H1 (cell line): ENCODE data around the gene DAP. TPM values are rescaled to one million over a fixed set of nuclear protein-coding genes. Genes with fewer than 3 reads are reported as not detected.
"Not testable (repeated sequence)": the region's sequence is repeated elsewhere in the genome, so short reads cannot be mapped to it uniquely, and the experiment has no call there.

ENCODE experiments used
- CTCF ChIA-PET: fragments of 300-600 bp; sonication (Branson Sonifier 250); formaldehyde crosslinking; loops from one replicate; lab custom pipeline; 2021; ENCODE audit not compliant: partially characterized antibody; lab: Charles Lee
- POLR2A ChIA-PET: fragments of 300-600 bp; sonication (Branson Sonifier 250); formaldehyde crosslinking; loops from one replicate; lab custom pipeline; 2021; ENCODE audit warnings: inconsistent platforms; ENCODE audit not compliant: partially characterized antibody; lab: Charles Lee
- DNase-seq, 2 experiments: peaks; one replicate each; pipeline versions ENCODE4 v3.0.0 to v3.0.0-alpha.2; 2010 to 2022; ENCODE audit warnings: low spot score in 2 of 2, low read depth in 1 of 2, mixed read lengths in 1 of 2
- FAIRE-seq: peaks from 2 replicates; lab custom pipeline; 2011; peaks lifted over from hg19 to GRCh38; lab: Jason Lieb, UNC
- H2AFZ ChIP-seq: 2 replicates; pipeline ENCODE4 v1.8.1; 2012; ENCODE audit warnings: low read length, inconsistent platforms
- H2AK5ac ChIP-seq: 2 replicates; pipeline ENCODE4 v1.6.1; 2013; ENCODE audit warnings: low read depth, low read length
- H2BK120ac ChIP-seq: replicated peaks from 2 replicates; pipeline ENCODE3; 2013; ENCODE audit warnings: low read depth, low read length, inconsistent platforms
- H2BK12ac ChIP-seq: 2 replicates; pipeline ENCODE4 v1.6.1; 2013; ENCODE audit warnings: low read depth, low read length
- H2BK15ac ChIP-seq: 2 replicates; pipeline ENCODE4 v1.6.1; 2013; ENCODE audit warnings: low read length
- H2BK20ac ChIP-seq: 2 replicates; pipeline ENCODE4 v1.6.1; 2013; ENCODE audit warnings: low read length
- H2BK5ac ChIP-seq: 2 replicates; pipeline ENCODE4 v1.6.1; 2013; ENCODE audit warnings: low read depth, low read length
- H3K14ac ChIP-seq: 2 replicates; pipeline ENCODE4 v1.6.1; 2013; ENCODE audit warnings: inconsistent platforms; ENCODE audit not compliant: insufficient read length
- H3K18ac ChIP-seq: 2 replicates; pipeline ENCODE4 v1.6.1; 2013; ENCODE audit warnings: low read length; ENCODE audit errors: extremely low read depth
- H3K23ac ChIP-seq: 2 replicates; pipeline ENCODE4 v1.6.1; 2013; ENCODE audit warnings: inconsistent platforms; ENCODE audit not compliant: insufficient read length
- H3K23me2 ChIP-seq: 2 replicates; pipeline ENCODE4 v1.6.1; 2013; ENCODE audit warnings: low read depth, low read length
- H3K27ac ChIP-seq: 2 replicates; pipeline ENCODE4 v1.6.1; 2011; ENCODE audit warnings: low read depth, low read length, inconsistent platforms
- H3K27me3 ChIP-seq, 4 experiments: replicated peaks in 1 of 4; 1 replicate in 1 of 4; 2 replicates in 3 of 4; pipeline versions ENCODE4 v1.6.1 to v1.8.1; 2011 to 2013; ENCODE audit warnings: low read length in 3 of 4, mild to moderate bottlenecking in 3 of 4, inconsistent platforms in 2 of 4, mixed read lengths in 2 of 4, moderate library complexity in 1 of 4; ENCODE audit not compliant: control insufficient read depth in 3 of 4, insufficient read depth in 3 of 4; ENCODE audit errors: extremely low read depth in 1 of 4
- H3K36me3 ChIP-seq, 4 experiments: 2 replicates each; pipeline versions ENCODE4 v1.6.1 to v1.8.1; 2011 to 2013; ENCODE audit warnings: mild to moderate bottlenecking in 4 of 4, low read length in 3 of 4, moderate library complexity in 2 of 4, control low read depth in 1 of 4, inconsistent platforms in 1 of 4; ENCODE audit not compliant: insufficient read depth in 4 of 4, control insufficient read depth in 2 of 4
- H3K4ac ChIP-seq: replicated peaks from 2 replicates; pipeline ENCODE3; 2013; ENCODE audit warnings: low read length, low read depth, mixed read lengths, inconsistent platforms; ENCODE audit not compliant: insufficient read length
- H3K4me1 ChIP-seq, 4 experiments: replicated peaks in 1 of 4; 1 replicate in 1 of 4; 2 replicates in 3 of 4; pipeline versions ENCODE4 v1.6.1 to v1.8.1; 2011 to 2013; ENCODE audit warnings: low read length in 3 of 4, inconsistent platforms in 2 of 4, mixed read lengths in 1 of 4; ENCODE audit not compliant: insufficient read depth in 4 of 4, control insufficient read depth in 3 of 4
- H3K4me2 ChIP-seq, 2 experiments: 2 replicates each; pipeline versions ENCODE4 v1.6.1 to v1.8.1; 2011 to 2013; ENCODE audit warnings: low read depth in 2 of 2, low read length in 2 of 2, control low read depth in 1 of 2, inconsistent platforms in 1 of 2, mild to moderate bottlenecking in 1 of 2; ENCODE audit not compliant: insufficient read depth in 1 of 2
- H3K4me3 ChIP-seq, 4 experiments: fragments of 200-600, 300-600 bp in 1 of 4; sonication (generic), shearing (Covaris generic), sonication (Bioruptor Twin) in 1 of 4; 2 replicates each; pipeline versions ENCODE4 v1.5.1 to v1.8.1; 2011 to 2016; ENCODE audit warnings: low read length in 4 of 4, low read depth in 3 of 4, control low read depth in 2 of 4, inconsistent platforms in 2 of 4, mild to moderate bottlenecking in 2 of 4, mixed read lengths in 1 of 4, moderate library complexity in 1 of 4; ENCODE audit not compliant: insufficient read depth in 2 of 4; ENCODE audit errors: extremely low read depth in 1 of 4
- H3K56ac ChIP-seq: replicated peaks from 2 replicates; pipeline ENCODE3; 2013; ENCODE audit warnings: low read depth, mild to moderate bottlenecking, mixed read lengths, low read length, inconsistent platforms; ENCODE audit not compliant: insufficient read length
- H3K79me1 ChIP-seq: 2 replicates; pipeline ENCODE4 v1.6.1; 2013; ENCODE audit warnings: low read depth, low read length, control low read depth
- H3K79me2 ChIP-seq, 2 experiments: 2 replicates each; pipeline versions ENCODE4 v1.6.1 to v1.8.1; 2012 to 2013; ENCODE audit warnings: low read length in 2 of 2, mild to moderate bottlenecking in 2 of 2, inconsistent platforms in 1 of 2; ENCODE audit not compliant: insufficient read depth in 2 of 2, control insufficient read depth in 1 of 2
- H3K9ac ChIP-seq, 4 experiments: replicated peaks in 1 of 4; 1 replicate in 1 of 4; 2 replicates in 3 of 4; pipeline versions ENCODE4 v1.6.1 to v1.8.1; 2011 to 2013; ENCODE audit warnings: low read depth in 3 of 4, low read length in 3 of 4, control low read depth in 2 of 4, mild to moderate bottlenecking in 2 of 4, moderate library complexity in 2 of 4, inconsistent platforms in 1 of 4; ENCODE audit errors: extremely low read depth in 1 of 4
- H3K9me3 ChIP-seq, 2 experiments: 2 replicates each; pipeline versions ENCODE4 v1.6.1 to v1.8.1; 2012 to 2013; ENCODE audit warnings: mild to moderate bottlenecking in 2 of 2, moderate library complexity in 2 of 2, control low read depth in 1 of 2, inconsistent platforms in 1 of 2, low read depth in 1 of 2, low read length in 1 of 2, mixed read lengths in 1 of 2; ENCODE audit not compliant: insufficient read depth in 2 of 2
- H4K20me1 ChIP-seq, 2 experiments: replicated peaks in 1 of 2; 2 replicates each; pipeline versions ENCODE3 to v1.8.1; 2011 to 2013; ENCODE audit warnings: inconsistent platforms in 2 of 2, low read length in 2 of 2, mild to moderate bottlenecking in 1 of 2; ENCODE audit not compliant: insufficient read depth in 2 of 2, control insufficient read depth in 1 of 2
- H4K5ac ChIP-seq: 2 replicates; pipeline ENCODE4 v1.6.1; 2013; ENCODE audit warnings: low read length, low read depth, mixed read lengths, inconsistent platforms; ENCODE audit not compliant: insufficient read length
- H4K8ac ChIP-seq: 2 replicates; pipeline ENCODE4 v1.8.0; 2013; ENCODE audit warnings: mild to moderate bottlenecking, moderate library complexity, low read length, inconsistent platforms; ENCODE audit not compliant: insufficient read depth; ENCODE audit errors: extremely low read depth
- H4K91ac ChIP-seq: replicated peaks from 2 replicates; pipeline ENCODE3; 2013; ENCODE audit warnings: low read length, mixed read lengths, inconsistent platforms; ENCODE audit not compliant: insufficient read length
- CBX5 ChIP-seq: fragments of 300-800, 300-1000 bp; sonication (generic); IDR thresholded peaks from 2 replicates; pipeline ENCODE4 v1.7.1; 2016; ENCODE audit warnings: antibody characterized with exemption, low read length, low read depth
- RXRA ChIP-seq: IDR thresholded peaks from 2 replicates; pipeline ENCODE4 v1.6.1; 2011; ENCODE audit warnings: low read depth, mild to moderate bottlenecking, low read length, moderate library complexity; ENCODE audit not compliant: insufficient read depth
- WGBS, 2 experiments: shearing (Covaris generic) in 1 of 2; methylation state at CpG; one replicate each; pipeline versions ENCODE4 v1.1.6 to v1.1.7; 2013 to 2015; ENCODE audit warnings: low lambda C conversion rate in 2 of 2, mixed read lengths in 2 of 2, inconsistent platforms in 1 of 2, low coverage in 1 of 2, missing lambda C conversion rate in 1 of 2; ENCODE audit not compliant: insufficient replicate concordance in 2 of 2, insufficient coverage in 1 of 2, insufficient read length in 1 of 2; ENCODE audit errors: extremely low coverage in 1 of 2, missing lambda C conversion rate in 1 of 2; 5-methylcytosine and 5-hydroxymethylcytosine counted together
- polyA plus RNA-seq, 7 experiments: library from polyadenylated mRNA; depleted of rRNA in 3 of 7; stranded (reverse) in 5 of 7; unstranded in 2 of 7; fragments of >200 nt in 5 of 7; fragments of 200-250 nt in 2 of 7; gene quantifications; 1 replicate in 5 of 7; 2 replicates in 1 of 7; 4 replicates in 1 of 7; pipeline versions ENCODE4 v1.2.1 to v1.2.3, GENCODE V29; 2011 to 2013; ENCODE audit warnings: missing spikeins in 2 of 7, mixed read lengths in 2 of 7
- total RNA-seq: library from RNA; stranded (reverse); fragmentation: NEBNext Ultra II Directional; extraction: Animal tissue kit (Norgen Biotek cat#: 25700); gene quantifications from 2 replicates; pipeline ENCODE4 v1.2.1, GENCODE V29; 2021

Gene DAP
- total and polyA plus RNA-seq, 2 of the 8 experiments (the other 6 are each of a cell fraction or from before 2014, with no cell fraction given), result 26.2 to 44.4 TPM

DNA sequence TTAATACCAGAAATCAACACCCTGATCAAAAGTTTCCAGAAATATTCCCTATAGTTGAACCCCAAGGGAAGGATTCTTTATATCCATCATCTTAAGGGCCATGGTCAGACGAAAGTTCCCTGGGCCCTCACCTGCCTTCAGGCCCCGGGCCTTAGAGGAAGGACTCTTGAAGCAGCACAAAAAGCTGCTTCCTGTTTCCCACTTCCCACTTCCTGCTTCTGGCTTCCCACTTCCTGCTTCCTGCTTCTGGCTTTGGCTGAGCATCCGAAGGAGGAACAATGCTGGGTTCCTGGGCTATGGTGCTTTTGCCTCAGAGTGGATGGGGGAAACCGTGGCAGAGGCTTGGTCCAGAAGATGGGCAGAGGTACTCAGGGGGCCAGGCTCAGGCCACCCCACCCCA lies 25.8 kb upstream of the DAP start:
- H3K36me3 ChIP-seq, result no peaks in the 10 kb centered on the region
- FAIRE-seq (no peak), DNase-seq (no peak)
- H4K20me1 ChIP-seq, result no peaks in the 10 kb centered on the region
- no peak overlapping the region for H4K5ac ChIP-seq
- no peak overlapping the region for H2BK120ac ChIP-seq
- H4K8ac ChIP-seq, result no peak overlapping the region
- no peaks in the 10 kb centered on the region for H3K79me1 ChIP-seq
- TF ChIP-seq CBX5, result no peak
- TF ChIP-seq RXRA, result no peak
- H2AFZ ChIP-seq, result no peak overlapping the region
- CTCF ChIA-PET, result no interaction called here
- no peak overlapping the region for H3K56ac ChIP-seq
- no peak overlapping the region for H3K4ac ChIP-seq
- H3K27ac ChIP-seq, result no peak overlapping the region
- H3K23ac ChIP-seq, result no peak overlapping the region
- no peak overlapping the region for H3K9ac ChIP-seq
- H3K18ac ChIP-seq, result no peak overlapping the region
- H3K4me3 ChIP-seq, result no peak overlapping the region
- no peak overlapping the region for H2BK5ac ChIP-seq
- H2BK15ac ChIP-seq, result no peak overlapping the region
- no peak overlapping the region for H3K4me2 ChIP-seq
- no peak overlapping the region for H4K91ac ChIP-seq
- H3K27me3 ChIP-seq, result no peaks in the 10 kb centered on the region
- no peaks in the 10 kb centered on the region for H3K9me3 ChIP-seq
- WGBS, 2 experiments, result 96% methylated on average over 4 of the region's 4 CpGs; no CpG with 5 or more reads in 1 of the 2 experiments
- no peaks in the 10 kb centered on the region for H3K23me2 ChIP-seq
- no peaks in the 10 kb centered on the region for H3K79me2 ChIP-seq
- POLR2A ChIA-PET, result no interaction called here
- H3K4me1 ChIP-seq, result no peaks in the 10 kb centered on the region
- no peak overlapping the region for H2BK20ac ChIP-seq
- no peak overlapping the region for H3K14ac ChIP-seq
- H2BK12ac ChIP-seq, result no peak overlapping the region
- no peak overlapping the region for H2AK5ac ChIP-seq

DNA sequence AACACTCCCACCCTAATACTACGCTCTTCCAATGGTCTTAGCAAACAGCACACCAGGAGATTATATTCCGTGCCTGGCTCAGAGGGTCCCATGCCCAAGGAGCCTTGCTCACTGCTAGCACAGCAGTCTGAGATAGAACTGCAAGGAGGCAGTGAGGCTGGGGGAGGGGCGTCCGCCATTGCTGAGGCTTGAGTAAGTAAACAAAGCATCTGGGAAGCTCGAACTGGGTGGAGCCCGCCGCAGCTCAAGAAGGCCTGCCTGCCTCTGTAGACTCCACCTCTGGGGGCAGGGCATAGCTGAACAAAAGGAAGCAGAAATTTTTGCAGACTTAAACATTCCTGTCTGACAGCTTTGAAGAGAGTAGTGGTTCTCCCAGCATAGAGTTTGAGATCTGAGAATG lies 19.2 kb upstream of the DAP start:
- DNase-seq, H2AK5ac ChIP-seq, H4K8ac ChIP-seq, H3K56ac ChIP-seq, H3K4me1 ChIP-seq, H3K4me3 ChIP-seq, H3K9ac ChIP-seq, POLR2A ChIA-PET, H4K20me1 ChIP-seq, H3K4me2 ChIP-seq, H3K23ac ChIP-seq, H4K91ac ChIP-seq, H2AFZ ChIP-seq, H3K27me3 ChIP-seq, H3K23me2 ChIP-seq, H3K4ac ChIP-seq, H2BK5ac ChIP-seq, H3K18ac ChIP-seq, H3K36me3 ChIP-seq, CTCF ChIA-PET, H2BK20ac ChIP-seq, H3K14ac ChIP-seq, FAIRE-seq, H2BK12ac ChIP-seq, H4K5ac ChIP-seq, H2BK120ac ChIP-seq, H3K79me2 ChIP-seq, H3K79me1 ChIP-seq, H3K27ac ChIP-seq, H2BK15ac ChIP-seq: not testable (repeated sequence)
- 92% methylated on average over 7 of the region's 7 CpGs; no CpG with 5 or more reads in 1 of the 2 experiments for WGBS, 2 experiments
- peaks cover 14% of the 10 kb centered on the region in 2 experiments for H3K9me3 ChIP-seq
